MM.1S (cell line): Measurements from ENCODE around the gene PRUNE2.

ENCODE experiments used
- DNase-seq: peaks from one replicate; pipeline ENCODE4 v3.0.0-alpha.2; 2015
- H2AFZ ChIP-seq: fragments of 300-600 bp; sonication (generic); 2 replicates; pipeline ENCODE4 v1.6.0; 2016; ENCODE audit warnings: antibody characterized with exemption, low read length
- H3F3A ChIP-seq: fragments of 300-600 bp; sonication (generic); 2 replicates; pipeline ENCODE4 v1.6.1; 2016; ENCODE audit warnings: mild to moderate bottlenecking, antibody characterized with exemption, low read length, moderate library complexity, mixed read lengths; ENCODE audit not compliant: insufficient read depth
- H3K27ac ChIP-seq: fragments of 300-600 bp; sonication (generic); 2 replicates; pipeline ENCODE4 v1.5.1; 2016; ENCODE audit warnings: mild to moderate bottlenecking, low read length
- H3K27me3 ChIP-seq: fragments of 300-600 bp; sonication (generic); replicated peaks from 2 replicates; pipeline ENCODE4 v1.6.0; 2016; ENCODE audit warnings: low read length; ENCODE audit not compliant: insufficient read depth
- H3K36me3 ChIP-seq: fragments of 300-600 bp; sonication (generic); replicated peaks from 2 replicates; pipeline ENCODE4 v1.6.1; 2016; ENCODE audit warnings: mild to moderate bottlenecking, low read length, mixed read lengths; ENCODE audit not compliant: insufficient read depth
- H3K4me1 ChIP-seq: fragments of 300-600 bp; sonication (generic); 2 replicates; pipeline ENCODE4 v1.6.1; 2016; ENCODE audit warnings: low read length, mixed read lengths
- H3K4me2 ChIP-seq: fragments of 300-600 bp; sonication (generic); 2 replicates; pipeline ENCODE4 v1.6.0; 2016; ENCODE audit warnings: low read depth, low read length
- H3K4me3 ChIP-seq: fragments of 300-600 bp; sonication (generic); 2 replicates; pipeline ENCODE4 v1.5.1; 2016; ENCODE audit warnings: low read length, mixed read lengths
- H3K79me2 ChIP-seq: fragments of 300-600 bp; sonication (generic); 2 replicates; pipeline ENCODE4 v1.6.1; 2016; ENCODE audit warnings: mixed run types, low read length, mixed read lengths
- H3K9ac ChIP-seq: fragments of 300-600 bp; sonication (generic); 2 replicates; pipeline ENCODE4 v1.6.1; 2016; ENCODE audit warnings: low read length, mixed read lengths
- H3K9me2 ChIP-seq: fragments of 300-600 bp; sonication (generic); replicated peaks from 2 replicates; pipeline ENCODE4 v1.6.1; 2016; ENCODE audit warnings: mild to moderate bottlenecking, low read length, mixed read lengths; ENCODE audit not compliant: insufficient read depth
- H3K9me3 ChIP-seq: fragments of 300-600 bp; sonication (generic); replicated peaks from 2 replicates; pipeline ENCODE4 v1.6.1; 2016; ENCODE audit warnings: mild to moderate bottlenecking, low read length, mixed read lengths; ENCODE audit not compliant: insufficient read depth
- H4K20me1 ChIP-seq: fragments of 300-600 bp; sonication (generic); 2 replicates; pipeline ENCODE4 v1.6.1; 2016; ENCODE audit warnings: mild to moderate bottlenecking, low read length, moderate library complexity, mixed read lengths; ENCODE audit not compliant: insufficient read depth
- CTCF ChIP-seq: fragments of 300-600 bp; sonication (generic); IDR thresholded peaks from 2 replicates; pipeline ENCODE4 v1.5.1; 2016; ENCODE audit warnings: antibody characterized with exemption, low read length, mixed read lengths
- EZH2 ChIP-seq: fragments of 300-600 bp; sonication (generic); optimal IDR thresholded peaks from 2 replicates; pipeline ENCODE3; 2017; ENCODE audit warnings: low read depth, mild to moderate bottlenecking, antibody characterized with exemption, low read length, mixed read lengths
- EZH2phosphoT487 ChIP-seq: fragments of 300-600 bp; sonication (generic); IDR thresholded peaks from 2 replicates; pipeline ENCODE4 v1.6.1; 2018; ENCODE audit warnings: antibody characterized with exemption, low read length

Gene PRUNE2

GRCh38 chr9:76887003-76887821 is 18.7 kb downstream of the PRUNE2 start:
- H3F3A ChIP-seq, result no peaks in the 10 kb centered on the region
- no peak overlapping the region for H3K27ac ChIP-seq
- peak overlapping the region; percentile 6; the same call in 1 of the 2 replicates for H3K4me2 ChIP-seq
- no peak overlapping the region for H3K4me3 ChIP-seq
- DNase-seq, result no peak
- H4K20me1 ChIP-seq, result no peaks in the 10 kb centered on the region
- no peaks in the 10 kb centered on the region for H3K9me3 ChIP-seq
- no peaks in the 10 kb centered on the region for H3K36me3 ChIP-seq
- TF ChIP-seq EZH2phosphoT487 (no peak), CTCF (no peak), EZH2 (no peak)
- no peaks in the 10 kb centered on the region for H3K27me3 ChIP-seq
- H3K79me2 ChIP-seq, result no peaks in the 10 kb centered on the region
- no peaks in the 10 kb centered on the region for H3K9me2 ChIP-seq
- H3K4me1 ChIP-seq, result no peaks in the 10 kb centered on the region
- H2AFZ ChIP-seq, result 0 out of 2 replicates have a peak overlapping the region, but pooled peaks have one; percentile 11
- H3K9ac ChIP-seq, result no peak overlapping the region

- no peak for TF ChIP-seq CTCF
- TF ChIP-seq EZH2, result no peak
- no peak for TF ChIP-seq EZH2phosphoT487
- H3K27me3 ChIP-seq, result no peaks in the 10 kb centered on the region
- no peak overlapping the region for H3K4me3 ChIP-seq
- H3K9ac ChIP-seq, result no peak overlapping the region
- no peak for DNase-seq
- H3K36me3 ChIP-seq, result no peaks in the 10 kb centered on the region
- H3K4me2 ChIP-seq, result no peak overlapping the region
- no peak overlapping the region for H2AFZ ChIP-seq
- no peaks in the 10 kb centered on the region for H4K20me1 ChIP-seq
- no peaks in the 10 kb centered on the region for H3K9me3 ChIP-seq
- no peaks in the 10 kb centered on the region for H3F3A ChIP-seq
- H3K27ac ChIP-seq, result no peak overlapping the region
- no peaks in the 10 kb centered on the region for H3K9me2 ChIP-seq
- H3K4me1 ChIP-seq, result no peaks in the 10 kb centered on the region
- H3K79me2 ChIP-seq, result no peaks in the 10 kb centered on the region
Measured at GRCh38 chr9:76886318-76886717, 19.6 kb downstream of the PRUNE2 start.

- DNase-seq, result no peak
- TF ChIP-seq EZH2 (no peak), CTCF (no peak), EZH2phosphoT487 (no peak)
- Histone ChIP-seq H3K9me2 (no peaks in the 10 kb centered on the region), H3K27ac (no peak overlapping the region), H3K4me3 (no peak overlapping the region), H3K79me2 (no peaks in the 10 kb centered on the region), H4K20me1 (no peaks in the 10 kb centered on the region), H2AFZ (no peak overlapping the region), H3K4me2 (no peak overlapping the region), H3K9me3 (no peaks in the 10 kb centered on the region), H3K4me1 (no peaks in the 10 kb centered on the region), H3K9ac (no peak overlapping the region), H3F3A (no peaks in the 10 kb centered on the region), H3K27me3 (no peaks in the 10 kb centered on the region), H3K36me3 (no peaks in the 10 kb centered on the region)
Measured at GRCh38 chr9:76884823-76885222, 21.1 kb downstream of the PRUNE2 start.
